Natural killer cell treated with Interleukin-12 subunit alpha and Interleukin-12 subunit beta and Interleukin-15 and Interleukin-18, amount 100 ng/mL, for 72 hours (primary cell): ENCODE data around the gene UGT1A8. TPM values are rescaled to one million over a fixed set of nuclear protein-coding genes. Genes with fewer than 3 reads are reported as not detected.

Experiments used
- ATAC-seq, 2 donors: fragments of 150-1000 bp; cut with Tn5 transposase in 1 of 2; sonication (Bioruptor Pico), chemical (Tn5 transposase) in 1 of 2; 2 replicates each; pipeline ENCODE4 v1.10.0; 2021
- DNase-seq: peaks from one replicate; pipeline ENCODE4 v3.0.0; 2022; ENCODE audit warnings: low spot score
- H3K27ac Mint-ChIP-seq, 2 donors: 1 replicate in 1 of 2; 2 replicates in 1 of 2; pipeline ENCODE4 v1.8.0; 2022; ENCODE audit warnings: mixed read lengths in 2 of 2, mild to moderate bottlenecking in 1 of 2, moderate library complexity in 1 of 2
- H3K27me3 Mint-ChIP-seq, 2 donors: 1 replicate in 1 of 2; 2 replicates in 1 of 2; pipeline ENCODE4 v1.8.0; 2022; ENCODE audit warnings: mixed read lengths in 2 of 2
- H3K36me3 Mint-ChIP-seq: one replicate; pipeline ENCODE4 v1.8.0; 2022; ENCODE audit warnings: mixed read lengths
- H3K4me1 Mint-ChIP-seq, 2 donors: 1 replicate in 1 of 2; 2 replicates in 1 of 2; pipeline ENCODE4 v1.8.0; 2022; ENCODE audit warnings: low read depth in 2 of 2, mixed read lengths in 2 of 2, mild to moderate bottlenecking in 1 of 2
- H3K4me3 Mint-ChIP-seq: one replicate; pipeline ENCODE4 v1.8.0; 2022; ENCODE audit warnings: mixed read lengths
- H3K9me3 Mint-ChIP-seq: 2 replicates; pipeline ENCODE4 v1.8.0; 2022; ENCODE audit warnings: mixed read lengths
- total RNA-seq, 2 donors: library from RNA; stranded (reverse); gene quantifications; one replicate each; pipeline ENCODE4 v1.2.3, GENCODE V29; 2022

The UGT1A8 gene
- total RNA-seq, 2 donors from 2014 or later = not detected

GRCh38 chr2:233680361-233681045 is 63.1 kb downstream of the UGT1A8 start:
- no peak for ATAC-seq
- DNase-seq = no peak
- H3K4me3 Mint-ChIP-seq = no peak overlapping the region
- no peaks in the 10 kb centered on the region for H3K36me3 Mint-ChIP-seq
- H3K4me1 Mint-ChIP-seq = no peaks in the 10 kb centered on the region
- H3K9me3 Mint-ChIP-seq = no peaks in the 10 kb centered on the region
- no peak overlapping the region for H3K27ac Mint-ChIP-seq
- peaks cover 32 to 43% of the 10 kb centered on the region in 2 donors for H3K27me3 Mint-ChIP-seq

GRCh38 chr2:233681521-233682099 is 64.2 kb downstream of the UGT1A8 start, which contains the start of gene UGT1A7:
TSS of gene UGT1A7 (plus strand) at chr2:233681901. CDS start at chr2:233681938, 37 bp downstream.
- Mint-ChIP-seq H3K9me3 (no peaks in the 10 kb centered on the region), H3K4me1 (no peaks in the 10 kb centered on the region), H3K27me3 (peaks cover 29 to 41% of the 10 kb centered on the region in 2 donors), H3K36me3 (no peaks in the 10 kb centered on the region), H3K27ac (no peak within 1 kb of the TSS), H3K4me3 (no peak within 1 kb of the TSS)
- DNase-seq = no peak
- no peak for ATAC-seq

DNA sequence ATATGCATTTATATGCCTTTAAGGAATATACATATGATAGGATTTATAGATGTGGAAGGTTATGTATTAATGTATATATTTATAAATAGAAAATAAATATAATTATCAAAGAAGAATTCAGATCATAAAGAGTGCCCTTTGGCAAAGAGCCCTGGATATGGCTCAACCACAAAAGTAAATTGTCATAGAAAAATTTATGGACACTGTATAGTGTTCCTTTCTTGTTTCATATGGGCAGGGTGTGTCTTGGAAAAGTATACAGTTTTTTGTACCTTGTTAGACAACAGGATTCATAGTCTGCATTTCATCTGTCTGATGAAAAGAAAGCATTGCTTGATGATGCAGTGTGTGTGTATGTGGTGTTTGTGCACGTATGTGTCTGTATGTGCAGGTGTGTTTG is 67.2 kb downstream of the UGT1A8 start:
- Mint-ChIP-seq H3K27ac (no peak overlapping the region), H3K4me1 (no peaks in the 10 kb centered on the region), H3K4me3 (no peak overlapping the region), H3K36me3 (no peaks in the 10 kb centered on the region), H3K9me3 (no peaks in the 10 kb centered on the region), H3K27me3 (peaks cover 27 to 38% of the 10 kb centered on the region in 2 donors)
- no peak for DNase-seq
- no peak for ATAC-seq

- no peak for DNase-seq
- Mint-ChIP-seq H3K27ac (peak overlapping the region in 1 of 2 donors; percentile 47), H3K4me3 (no peak overlapping the region), H3K36me3 (no peaks in the 10 kb centered on the region), H3K4me1 (no peaks in the 10 kb centered on the region), H3K27me3 (peaks cover 28 to 45% of the 10 kb centered on the region in 2 donors), H3K9me3 (no peaks in the 10 kb centered on the region)
- peak in 1 of 2 donors; percentile 69 for ATAC-seq
Measured at GRCh38 chr2:233686928-233687327, 69.5 kb downstream of the UGT1A8 start.

DNA sequence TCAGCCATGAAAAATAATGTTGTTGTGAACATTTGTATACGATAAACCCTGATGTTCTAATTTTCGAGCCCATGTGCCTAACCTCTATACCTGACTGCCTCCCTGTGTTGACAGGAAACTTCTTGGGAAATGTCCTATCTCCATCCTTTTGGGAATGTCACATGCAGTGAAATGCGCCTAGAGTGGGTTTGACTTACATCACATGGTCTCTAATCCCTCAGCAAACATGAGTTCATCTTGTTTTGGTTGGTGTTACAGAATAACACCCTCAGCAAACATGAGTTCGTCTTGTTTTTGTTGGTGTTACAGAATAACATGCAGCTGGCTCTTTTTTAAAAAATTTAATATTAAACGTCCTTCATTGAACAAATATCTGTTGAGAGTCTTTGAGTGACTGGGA is 70.9 kb downstream of the UGT1A8 start:
- no peak overlapping the region for H3K4me3 Mint-ChIP-seq
- ATAC-seq (no peak), DNase-seq (no peak)
- no peaks in the 10 kb centered on the region for H3K36me3 Mint-ChIP-seq
- no peaks in the 10 kb centered on the region for H3K4me1 Mint-ChIP-seq
- no peak overlapping the region for H3K27ac Mint-ChIP-seq
- H3K9me3 Mint-ChIP-seq = no peaks in the 10 kb centered on the region
- peaks cover 25 to 52% of the 10 kb centered on the region in 2 donors for H3K27me3 Mint-ChIP-seq

GRCh38 chr2:233689031-233689430 is 71.6 kb downstream of the UGT1A8 start:
- peaks cover 25 to 51% of the 10 kb centered on the region in 2 donors for H3K27me3 Mint-ChIP-seq
- no peaks in the 10 kb centered on the region for H3K4me1 Mint-ChIP-seq
- H3K36me3 Mint-ChIP-seq = no peaks in the 10 kb centered on the region

GRCh38 chr2:233689501-233689900 is 72.1 kb downstream of the UGT1A8 start:
- Mint-ChIP-seq H3K36me3 (no peaks in the 10 kb centered on the region), H3K4me1 (no peaks in the 10 kb centered on the region), H3K9me3 (no peaks in the 10 kb centered on the region), H3K27me3 (peaks cover 25 to 50% of the 10 kb centered on the region in 2 donors), H3K4me3 (no peak overlapping the region), H3K27ac (no peak overlapping the region)
- ATAC-seq (no peak), DNase-seq (no peak)

More at GRCh38 chr2:233689031-233689430, 71.6 kb downstream of the UGT1A8 start:
- ATAC-seq (peak in 1 of 2 donors; percentile 14), DNase-seq (no peak)
- Mint-ChIP-seq H3K9me3 (no peaks in the 10 kb centered on the region), H3K27ac (no peak overlapping the region), H3K4me3 (no peak overlapping the region)

GRCh38 chr2:233690444-233690843 is 73.0 kb downstream of the UGT1A8 start:
- no peak for ATAC-seq
- H3K4me1 Mint-ChIP-seq = no peaks in the 10 kb centered on the region
- H3K4me3 Mint-ChIP-seq = no peak overlapping the region
- H3K36me3 Mint-ChIP-seq = no peaks in the 10 kb centered on the region
- no peak overlapping the region for H3K27ac Mint-ChIP-seq
- H3K9me3 Mint-ChIP-seq = no peaks in the 10 kb centered on the region
- no peak for DNase-seq
- H3K27me3 Mint-ChIP-seq = peaks cover 25 to 50% of the 10 kb centered on the region in 2 donors

DNA sequence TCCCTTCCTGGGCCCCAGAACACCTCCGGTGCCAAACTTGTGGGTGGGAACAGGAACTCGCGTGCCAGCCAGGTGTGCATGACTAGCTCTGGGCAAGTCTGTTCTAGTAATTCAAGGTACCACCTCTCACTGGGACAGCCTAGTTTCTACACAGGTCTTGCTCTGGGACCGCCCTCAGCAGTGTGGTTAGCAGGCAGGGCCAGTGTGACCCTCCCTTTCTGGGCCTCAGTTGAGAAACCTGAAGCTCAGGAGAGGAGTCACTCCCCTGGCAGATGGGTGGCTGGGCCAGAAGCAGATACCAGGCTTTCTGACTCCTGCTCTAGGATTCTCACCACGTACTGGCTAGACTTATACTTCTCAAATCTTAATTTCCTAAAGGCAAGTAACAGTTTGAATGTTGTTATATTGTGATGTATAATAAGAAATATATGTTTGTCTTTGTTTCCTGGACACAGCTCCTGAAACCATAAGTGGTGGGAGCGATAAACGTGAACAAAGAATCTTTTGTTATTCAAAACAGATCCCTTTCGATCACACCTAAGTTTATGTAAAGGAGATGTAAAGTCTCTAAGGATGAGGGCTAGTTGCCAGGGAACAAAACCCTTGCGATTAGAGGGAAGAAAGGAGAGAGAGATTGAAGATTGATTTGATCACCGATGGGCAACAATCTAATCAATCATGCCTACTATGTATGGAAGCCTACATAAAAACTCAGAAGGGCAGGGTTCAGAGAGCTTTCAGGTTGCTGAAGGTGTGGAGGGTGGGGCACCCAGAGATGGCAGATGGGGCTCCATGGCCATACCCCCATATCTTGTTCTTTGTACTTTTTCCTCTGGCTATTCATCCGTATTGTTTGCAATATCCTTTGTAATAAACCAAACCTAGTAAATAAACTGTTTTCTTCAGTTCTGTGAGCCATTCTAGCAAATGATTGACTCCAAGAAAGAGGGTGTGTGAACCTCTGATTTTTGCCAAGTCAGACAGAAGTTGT is 74.3 kb downstream of the UGT1A8 start:
- H3K27ac Mint-ChIP-seq = no peak overlapping the region
- H3K27me3 Mint-ChIP-seq = peaks cover 23 to 49% of the 10 kb centered on the region in 2 donors
- no peaks in the 10 kb centered on the region for H3K36me3 Mint-ChIP-seq
- H3K4me3 Mint-ChIP-seq = no peak overlapping the region
- ATAC-seq = no peak
- no peaks in the 10 kb centered on the region for H3K9me3 Mint-ChIP-seq
- no peaks in the 10 kb centered on the region for H3K4me1 Mint-ChIP-seq
- DNase-seq = no peak

DNA sequence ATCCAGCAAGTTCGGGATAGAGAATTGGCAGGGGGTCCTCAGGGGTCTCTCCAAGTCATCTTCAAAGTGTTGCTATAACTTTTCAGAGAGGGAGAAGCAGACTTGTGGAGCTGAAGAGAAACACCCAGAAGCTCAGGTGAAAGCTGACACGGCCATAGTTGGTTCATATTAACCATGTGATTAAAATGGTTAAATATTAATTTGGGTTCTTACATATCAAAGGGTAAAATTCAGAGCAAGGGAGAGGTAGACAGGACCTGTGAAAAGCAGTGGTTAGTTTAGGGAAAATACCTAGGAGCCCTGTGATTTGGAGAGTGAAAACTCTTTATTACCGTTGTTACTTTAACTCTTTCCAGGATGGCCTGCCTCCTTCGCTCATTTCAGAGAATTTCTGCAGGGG is 75.2 kb downstream of the UGT1A8 start, which contains the start of gene UGT1A6:
UGT1A6 (plus strand) TSS at position 243 of the 400 bp plus-strand sequence; CDS start at position 358, 115 bp downstream.
- Mint-ChIP-seq H3K27me3 (peaks cover 25 to 55% of the 10 kb centered on the region in 2 donors), H3K4me1 (no peaks in the 10 kb centered on the region), H3K36me3 (no peaks in the 10 kb centered on the region), H3K27ac (no peak within 1 kb of the TSS), H3K4me3 (no peak within 1 kb of the TSS), H3K9me3 (no peaks in the 10 kb centered on the region)
- DNase-seq (no peak), ATAC-seq (no peak)

DNA sequence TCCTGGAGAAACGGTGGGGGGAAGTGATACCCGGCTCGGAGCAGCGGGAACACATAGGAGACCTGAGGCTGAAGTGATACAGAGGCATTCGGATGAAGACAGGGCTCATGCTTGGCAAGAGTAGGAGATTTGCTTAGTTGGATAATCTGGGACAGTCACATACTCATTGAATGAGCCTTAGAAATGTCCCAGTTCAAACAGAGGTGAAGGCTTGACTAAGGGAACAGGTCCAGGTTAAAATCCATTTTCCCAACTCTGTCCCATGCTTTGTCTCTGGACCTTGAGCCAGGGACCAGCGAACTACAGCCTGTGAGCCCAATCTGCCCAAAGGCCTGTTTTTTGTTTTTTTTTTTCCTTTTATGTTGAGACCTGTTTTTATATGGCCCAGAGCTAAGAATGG is 76.5 kb downstream of the UGT1A8 start:
- no peak for ATAC-seq
- Mint-ChIP-seq H3K9me3 (no peaks in the 10 kb centered on the region), H3K4me3 (no peak overlapping the region), H3K27me3 (peaks cover 18 to 46% of the 10 kb centered on the region in 2 donors), H3K36me3 (no peaks in the 10 kb centered on the region), H3K27ac (no peak overlapping the region), H3K4me1 (no peaks in the 10 kb centered on the region)
- DNase-seq = no peak

GRCh38 chr2:233698740-233699139 is 81.3 kb downstream of the UGT1A8 start:
- no peaks in the 10 kb centered on the region for H3K36me3 Mint-ChIP-seq
- ATAC-seq = no peak

GRCh38 chr2:233699424-233700027 is 82.1 kb downstream of the UGT1A8 start:
- no peak for ATAC-seq
- no peaks in the 10 kb centered on the region for H3K4me1 Mint-ChIP-seq
- no peak for DNase-seq
- H3K4me3 Mint-ChIP-seq = no peak overlapping the region
- no peaks in the 10 kb centered on the region for H3K36me3 Mint-ChIP-seq
- no peaks in the 10 kb centered on the region for H3K9me3 Mint-ChIP-seq
- peaks cover 9 to 34% of the 10 kb centered on the region in 2 donors for H3K27me3 Mint-ChIP-seq
- H3K27ac Mint-ChIP-seq = no peak overlapping the region

More at GRCh38 chr2:233698740-233699139, 81.3 kb downstream of the UGT1A8 start:
- H3K4me3 Mint-ChIP-seq = no peak overlapping the region
- no peaks in the 10 kb centered on the region for H3K9me3 Mint-ChIP-seq
- no peaks in the 10 kb centered on the region for H3K4me1 Mint-ChIP-seq
- H3K27ac Mint-ChIP-seq = no peak overlapping the region
- peaks cover 8 to 29% of the 10 kb centered on the region in 2 donors for H3K27me3 Mint-ChIP-seq
- DNase-seq = no peak
